ENCODE measurements around the gene CXCR5. TPM values are rescaled to one million over a fixed set of nuclear protein-coding genes. Genes with fewer than 3 reads are reported as not detected.

CXCR5 gene
- total and polyA plus RNA-seq, 10 of the 15 experiments (the other 5 are each of a cell fraction or from before 2014, with no cell fraction given), result 0.03 to 0.63 (median 0.25) TPM

DNA sequence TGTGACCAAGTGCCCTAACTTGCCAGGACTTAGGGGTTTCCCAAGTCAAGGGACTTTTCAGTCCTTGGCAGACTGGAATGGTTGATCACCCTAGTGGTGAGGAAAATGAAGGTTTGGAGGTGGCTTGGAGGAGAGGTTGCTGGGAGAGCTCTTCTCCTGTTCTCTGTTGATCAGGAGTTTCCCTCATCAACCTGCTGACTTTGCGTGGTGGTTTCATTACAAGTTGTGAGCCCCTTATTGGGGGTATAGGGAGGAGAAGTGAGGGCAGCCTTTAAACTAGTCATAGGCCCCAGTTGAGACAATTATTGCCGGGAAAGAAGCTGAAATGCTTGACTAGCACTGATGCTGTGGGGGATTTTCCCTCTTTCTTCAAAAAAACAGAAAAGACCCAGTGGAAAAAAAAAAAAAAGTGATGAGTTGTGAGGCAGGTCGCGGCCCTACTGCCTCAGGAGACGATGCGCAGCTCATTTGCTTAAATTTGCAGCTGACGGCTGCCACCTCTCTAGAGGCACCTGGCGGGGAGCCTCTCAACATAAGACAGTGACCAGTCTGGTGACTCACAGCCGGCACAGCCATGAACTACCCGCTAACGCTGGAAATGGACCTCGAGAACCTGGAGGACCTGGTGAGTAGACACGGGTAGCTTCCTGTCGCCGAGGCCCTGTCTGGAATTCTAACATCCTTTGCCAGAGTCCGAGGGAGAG, at the start of gene CXCR5 (continued):
- TF ChIP-seq, protein P1, sequence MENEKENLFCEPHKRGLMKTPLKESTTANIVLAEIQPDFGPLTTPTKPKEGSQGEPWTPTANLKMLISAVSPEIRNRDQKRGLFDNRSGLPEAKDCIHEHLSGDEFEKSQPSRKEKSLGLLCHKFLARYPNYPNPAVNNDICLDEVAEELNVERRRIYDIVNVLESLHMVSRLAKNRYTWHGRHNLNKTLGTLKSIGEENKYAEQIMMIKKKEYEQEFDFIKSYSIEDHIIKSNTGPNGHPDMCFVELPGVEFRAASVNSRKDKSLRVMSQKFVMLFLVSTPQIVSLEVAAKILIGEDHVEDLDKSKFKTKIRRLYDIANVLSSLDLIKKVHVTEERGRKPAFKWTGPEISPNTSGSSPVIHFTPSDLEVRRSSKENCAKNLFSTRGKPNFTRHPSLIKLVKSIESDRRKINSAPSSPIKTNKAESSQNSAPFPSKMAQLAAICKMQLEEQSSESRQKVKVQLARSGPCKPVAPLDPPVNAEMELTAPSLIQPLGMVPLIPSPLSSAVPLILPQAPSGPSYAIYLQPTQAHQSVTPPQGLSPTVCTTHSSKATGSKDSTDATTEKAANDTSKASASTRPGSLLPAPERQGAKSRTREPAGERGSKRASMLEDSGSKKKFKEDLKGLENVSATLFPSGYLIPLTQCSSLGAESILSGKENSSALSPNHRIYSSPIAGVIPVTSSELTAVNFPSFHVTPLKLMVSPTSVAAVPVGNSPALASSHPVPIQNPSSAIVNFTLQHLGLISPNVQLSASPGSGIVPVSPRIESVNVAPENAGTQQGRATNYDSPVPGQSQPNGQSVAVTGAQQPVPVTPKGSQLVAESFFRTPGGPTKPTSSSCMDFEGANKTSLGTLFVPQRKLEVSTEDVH (IDR thresholded peaks at IDR 0.05; ENCODE audit: low read depth, partially characterized antibody), result no peak
- TF ChIP-seq NR2C1 (IDR thresholded peaks at IDR 0.05), result no peak
- no peak for TF ChIP-seq SIX5 (IDR thresholded peaks at IDR 0.05; ENCODE audit: low read depth, low read length, severe bottlenecking)
- TF ChIP-seq RBBP5 (conservative IDR thresholded peaks at IDR 0.05), result no peak
- TF ChIP-seq, protein P2, sequence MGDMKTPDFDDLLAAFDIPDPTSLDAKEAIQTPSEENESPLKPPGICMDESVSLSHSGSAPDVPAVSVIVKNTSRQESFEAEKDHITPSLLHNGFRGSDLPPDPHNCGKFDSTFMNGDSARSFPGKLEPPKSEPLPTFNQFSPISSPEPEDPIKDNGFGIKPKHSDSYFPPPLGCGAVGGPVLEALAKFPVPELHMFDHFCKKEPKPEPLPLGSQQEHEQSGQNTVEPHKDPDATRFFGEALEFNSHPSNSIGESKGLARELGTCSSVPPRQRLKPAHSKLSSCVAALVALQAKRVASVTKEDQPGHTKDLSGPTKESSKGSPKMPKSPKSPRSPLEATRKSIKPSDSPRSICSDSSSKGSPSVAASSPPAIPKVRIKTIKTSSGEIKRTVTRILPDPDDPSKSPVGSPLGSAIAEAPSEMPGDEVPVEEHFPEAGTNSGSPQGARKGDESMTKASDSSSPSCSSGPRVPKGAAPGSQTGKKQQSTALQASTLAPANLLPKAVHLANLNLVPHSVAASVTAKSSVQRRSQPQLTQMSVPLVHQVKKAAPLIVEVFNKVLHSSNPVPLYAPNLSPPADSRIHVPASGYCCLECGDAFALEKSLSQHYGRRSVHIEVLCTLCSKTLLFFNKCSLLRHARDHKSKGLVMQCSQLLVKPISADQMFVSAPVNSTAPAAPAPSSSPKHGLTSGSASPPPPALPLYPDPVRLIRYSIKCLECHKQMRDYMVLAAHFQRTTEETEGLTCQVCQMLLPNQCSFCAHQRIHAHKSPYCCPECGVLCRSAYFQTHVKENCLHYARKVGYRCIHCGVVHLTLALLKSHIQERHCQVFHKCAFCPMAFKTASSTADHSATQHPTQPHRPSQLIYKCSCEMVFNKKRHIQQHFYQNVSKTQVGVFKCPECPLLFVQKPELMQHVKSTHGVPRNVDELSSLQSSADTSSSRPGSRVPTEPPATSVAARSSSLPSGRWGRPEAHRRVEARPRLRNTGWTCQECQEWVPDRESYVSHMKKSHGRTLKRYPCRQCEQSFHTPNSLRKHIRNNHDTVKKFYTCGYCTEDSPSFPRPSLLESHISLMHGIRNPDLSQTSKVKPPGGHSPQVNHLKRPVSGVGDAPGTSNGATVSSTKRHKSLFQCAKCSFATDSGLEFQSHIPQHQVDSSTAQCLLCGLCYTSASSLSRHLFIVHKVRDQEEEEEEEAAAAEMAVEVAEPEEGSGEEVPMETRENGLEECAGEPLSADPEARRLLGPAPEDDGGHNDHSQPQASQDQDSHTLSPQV (IDR thresholded peaks at IDR 0.05), result no peak
- TF ChIP-seq, protein P3, sequence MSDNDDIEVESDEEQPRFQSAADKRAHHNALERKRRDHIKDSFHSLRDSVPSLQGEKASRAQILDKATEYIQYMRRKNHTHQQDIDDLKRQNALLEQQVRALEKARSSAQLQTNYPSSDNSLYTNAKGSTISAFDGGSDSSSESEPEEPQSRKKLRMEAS (IDR thresholded peaks at IDR 0.05; ENCODE audit: low read depth, low read length), result no peak
- peak; percentile 4; the same call in 1 of the 2 replicates for TF ChIP-seq CREB1 (IDR thresholded peaks at IDR 0.05; ENCODE audit: low read depth)
- TF ChIP-seq, protein P4, sequence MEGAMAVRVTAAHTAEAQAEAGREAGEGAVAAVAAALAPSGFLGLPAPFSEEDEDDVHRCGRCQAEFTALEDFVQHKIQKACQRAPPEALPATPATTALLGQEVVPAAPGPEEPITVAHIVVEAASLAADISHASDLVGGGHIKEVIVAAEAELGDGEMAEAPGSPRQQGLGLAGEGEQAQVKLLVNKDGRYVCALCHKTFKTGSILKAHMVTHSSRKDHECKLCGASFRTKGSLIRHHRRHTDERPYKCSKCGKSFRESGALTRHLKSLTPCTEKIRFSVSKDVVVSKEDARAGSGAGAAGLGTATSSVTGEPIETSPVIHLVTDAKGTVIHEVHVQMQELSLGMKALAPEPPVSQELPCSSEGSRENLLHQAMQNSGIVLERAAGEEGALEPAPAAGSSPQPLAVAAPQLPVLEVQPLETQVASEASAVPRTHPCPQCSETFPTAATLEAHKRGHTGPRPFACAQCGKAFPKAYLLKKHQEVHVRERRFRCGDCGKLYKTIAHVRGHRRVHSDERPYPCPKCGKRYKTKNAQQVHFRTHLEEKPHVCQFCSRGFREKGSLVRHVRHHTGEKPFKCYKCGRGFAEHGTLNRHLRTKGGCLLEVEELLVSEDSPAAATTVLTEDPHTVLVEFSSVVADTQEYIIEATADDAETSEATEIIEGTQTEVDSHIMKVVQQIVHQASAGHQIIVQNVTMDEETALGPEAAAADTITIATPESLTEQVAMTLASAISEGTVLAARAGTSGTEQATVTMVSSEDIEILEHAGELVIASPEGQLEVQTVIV (IDR thresholded peaks at IDR 0.05; ENCODE audit: borderline replicate concordance, partially characterized antibody), result no peak
- peak; percentile 30; the same call in 1 of the 2 replicates for TF ChIP-seq RAD21 (IDR thresholded peaks at IDR 0.05; ENCODE audit: insufficient read depth, low read depth, low read length)
- no peak for TF ChIP-seq ZZZ3 (IDR thresholded peaks at IDR 0.05; ENCODE audit: control insufficient read depth, insufficient read length, low read depth)
- TF ChIP-seq, protein P5, sequence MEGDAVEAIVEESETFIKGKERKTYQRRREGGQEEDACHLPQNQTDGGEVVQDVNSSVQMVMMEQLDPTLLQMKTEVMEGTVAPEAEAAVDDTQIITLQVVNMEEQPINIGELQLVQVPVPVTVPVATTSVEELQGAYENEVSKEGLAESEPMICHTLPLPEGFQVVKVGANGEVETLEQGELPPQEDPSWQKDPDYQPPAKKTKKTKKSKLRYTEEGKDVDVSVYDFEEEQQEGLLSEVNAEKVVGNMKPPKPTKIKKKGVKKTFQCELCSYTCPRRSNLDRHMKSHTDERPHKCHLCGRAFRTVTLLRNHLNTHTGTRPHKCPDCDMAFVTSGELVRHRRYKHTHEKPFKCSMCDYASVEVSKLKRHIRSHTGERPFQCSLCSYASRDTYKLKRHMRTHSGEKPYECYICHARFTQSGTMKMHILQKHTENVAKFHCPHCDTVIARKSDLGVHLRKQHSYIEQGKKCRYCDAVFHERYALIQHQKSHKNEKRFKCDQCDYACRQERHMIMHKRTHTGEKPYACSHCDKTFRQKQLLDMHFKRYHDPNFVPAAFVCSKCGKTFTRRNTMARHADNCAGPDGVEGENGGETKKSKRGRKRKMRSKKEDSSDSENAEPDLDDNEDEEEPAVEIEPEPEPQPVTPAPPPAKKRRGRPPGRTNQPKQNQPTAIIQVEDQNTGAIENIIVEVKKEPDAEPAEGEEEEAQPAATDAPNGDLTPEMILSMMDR (IDR thresholded peaks at IDR 0.05 in 2 of 3, conservative IDR thresholded peaks at IDR 0.05 in 1 of 3; ENCODE audit: control insufficient read depth in 2 of 3, extremely low read depth in 1 of 3, insufficient read depth in 1 of 3, low read depth in 3 of 3, low read length in 3 of 3), result peak in 2 of 3 experiments; percentile 8 to 27; a peak in 2 of 6 replicates
- TF ChIP-seq ZBED1 (IDR thresholded peaks at IDR 0.05; ENCODE audit: borderline replicate concordance), result no peak
- TF ChIP-seq SUPT20H (IDR thresholded peaks at IDR 0.05; ENCODE audit: borderline replicate concordance, control insufficient read depth, low read depth, low read length), result no peak
- TF ChIP-seq CHD4 (IDR thresholded peaks at IDR 0.05), result no peak
- TF ChIP-seq SMC3 (IDR thresholded peaks at IDR 0.05; ENCODE audit: borderline replicate concordance, low read length), result peak; percentile 34; the same call in 1 of the 2 replicates
